GM21576 (cell line): ENCODE results near the gene ANLN.

Source experiments
- ATAC-seq: cut with Tn5 transposase; IDR thresholded peaks from one replicate; pipeline ENCODE4 v1.9.1; 2021; ENCODE audit warnings: mild to moderate bottlenecking, moderate library complexity; ENCODE audit not compliant: unreplicated experiment

The ANLN gene

GRCh38 chr7:36407636-36408550 lies 18.2 kb downstream of the ANLN start:
- ATAC-seq, result no peak

- no peak for ATAC-seq
Measured at GRCh38 chr7:36408589-36408988, 18.9 kb downstream of the ANLN start.

- no peak for ATAC-seq
Measured at GRCh38 chr7:36409180-36409579, 19.5 kb downstream of the ANLN start.

- no peak for ATAC-seq
Measured at GRCh38 chr7:36415144-36415543, 25.5 kb downstream of the ANLN start.

GRCh38 chr7:36416251-36416650 lies 26.6 kb downstream of the ANLN start:
- ATAC-seq, result no peak

GRCh38 chr7:36420307-36420706 lies 30.6 kb downstream of the ANLN start:
- no peak for ATAC-seq

GRCh38 chr7:36422072-36422471 lies 32.4 kb downstream of the ANLN start:
- no peak for ATAC-seq

- ATAC-seq, result no peak
Measured at GRCh38 chr7:36423633-36424032, 34.0 kb downstream of the ANLN start.

GRCh38 chr7:36430186-36430585 lies 40.5 kb downstream of the ANLN start:
- no peak for ATAC-seq

GRCh38 chr7:36430881-36431280 lies 41.2 kb downstream of the ANLN start:
- ATAC-seq, result no peak

GRCh38 chr7:36438211-36438610 lies 48.5 kb downstream of the ANLN start:
- no peak for ATAC-seq

- ATAC-seq, result no peak
Measured at GRCh38 chr7:36439624-36440023, 50.0 kb downstream of the ANLN start.

- no peak for ATAC-seq
Measured at GRCh38 chr7:36440880-36441279, 51.2 kb downstream of the ANLN start.

- no peak for ATAC-seq
Measured at GRCh38 chr7:36441344-36442022, 51.8 kb downstream of the ANLN start.

- ATAC-seq, result no peak
Measured at GRCh38 chr7:36448781-36449379, 59.2 kb downstream of the ANLN start.

GRCh38 chr7:36449685-36450084 lies 60.0 kb downstream of the ANLN start:
- no peak for ATAC-seq

GRCh38 chr7:36453769-36454168 lies 64.1 kb downstream of the ANLN start:
- ATAC-seq, result no peak

GRCh38 chr7:36455646-36456045 lies 66.0 kb downstream of the ANLN start:
- ATAC-seq, result no peak

GRCh38 chr7:36456138-36456537 lies 66.5 kb downstream of the ANLN start:
- ATAC-seq, result no peak

- no peak for ATAC-seq
Measured at GRCh38 chr7:36456548-36456947, 66.9 kb downstream of the ANLN start.

GRCh38 chr7:36459236-36459960 lies 69.7 kb downstream of the ANLN start:
- ATAC-seq, result no peak
